Right hindlimb (tissue), 1 donor: ENCODE results near the gene RNF175.

Source experiments
- DNase-seq: peaks from one replicate; pipeline ENCODE4 v3.0.0-alpha.2; 2018

Gene RNF175

GRCh38 chr4:153784166-153784699 lies 24.4 kb upstream of the RNF175 start:
- DNase-seq: no peak

DNA sequence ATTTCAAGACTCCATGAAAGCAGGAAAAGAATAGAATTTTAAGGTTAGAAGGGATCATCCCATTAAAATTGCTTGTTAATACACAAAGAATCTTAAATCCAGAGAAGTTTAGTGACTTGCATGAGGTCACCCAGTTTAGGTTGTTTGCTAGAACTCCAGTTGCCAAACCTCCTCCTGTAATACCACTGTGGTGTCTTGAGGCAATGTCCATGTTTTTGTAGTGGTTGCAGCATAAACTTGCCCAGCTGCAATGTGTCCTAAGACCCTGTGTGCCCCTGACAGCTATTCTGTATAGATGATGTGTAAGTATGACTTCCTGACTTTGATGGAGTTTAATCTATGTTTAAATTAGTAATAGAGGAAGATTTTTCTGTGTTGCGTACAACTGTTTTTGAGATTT lies 22.8 kb upstream of the RNF175 start:
- no peak for DNase-seq

- DNase-seq: no peak
Observed at GRCh38 chr4:153781717-153782416, 22.0 kb upstream of the RNF175 start.

DNA sequence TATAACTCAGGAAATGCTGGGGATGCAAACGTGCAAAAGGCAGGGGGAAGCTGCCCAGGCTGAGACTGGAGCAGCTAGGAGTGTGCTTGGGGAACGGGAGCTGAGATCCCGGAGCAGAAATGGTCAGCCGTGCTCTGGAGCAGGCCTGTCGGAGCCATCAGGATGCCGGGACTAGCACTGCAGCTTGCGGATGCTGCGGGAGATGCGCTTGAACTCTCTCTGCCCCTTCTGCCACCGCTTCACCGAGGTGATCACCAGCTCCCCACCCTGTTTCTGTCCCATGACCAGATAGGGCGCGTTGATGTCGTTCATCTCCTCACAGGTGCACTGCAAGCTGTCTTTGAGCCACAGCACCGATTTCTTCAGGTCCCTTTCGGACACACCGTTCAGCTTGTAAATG lies 21.5 kb upstream of the RNF175 start:
- no peak for DNase-seq

DNA sequence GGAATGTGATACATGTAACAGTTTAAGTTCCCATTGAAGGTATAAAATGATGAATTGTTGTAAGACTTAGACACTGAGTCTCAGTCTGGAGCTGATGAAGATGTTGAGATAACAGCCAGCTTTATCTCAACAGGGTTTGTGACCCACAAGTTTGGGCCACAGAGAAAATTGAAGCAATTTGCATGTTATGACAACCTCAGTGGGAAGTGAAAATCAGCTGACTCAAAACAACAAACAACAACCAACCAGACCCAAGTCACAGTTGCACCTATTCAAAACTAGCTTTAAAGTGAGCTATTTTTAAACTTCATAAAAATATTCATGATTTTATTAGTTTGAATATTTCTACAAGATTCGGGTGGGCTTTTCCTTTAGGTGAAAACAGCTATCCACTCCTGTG lies 21.1 kb upstream of the RNF175 start:
- DNase-seq: no peak

DNA sequence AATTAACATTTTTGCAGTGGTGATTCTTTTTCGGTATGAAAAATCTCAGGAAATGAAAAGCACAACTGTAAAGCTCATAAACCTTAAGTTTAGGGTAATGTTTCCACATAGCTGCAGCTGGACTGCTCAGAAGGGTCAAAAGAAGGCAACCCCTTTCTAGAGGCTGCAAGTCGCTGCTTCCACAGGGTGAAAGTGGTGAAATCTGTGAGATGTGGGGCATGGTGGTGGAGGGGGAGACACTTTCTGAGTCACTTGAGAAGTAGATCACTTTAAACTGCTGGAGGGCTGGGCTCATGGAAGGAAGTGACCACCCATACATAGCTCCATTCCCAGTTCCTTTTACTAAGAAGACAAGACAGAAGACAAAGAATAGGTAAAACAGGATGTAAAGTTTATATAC lies 20.4 kb upstream of the RNF175 start:
- DNase-seq: no peak

- no peak for DNase-seq
Observed at GRCh38 chr4:153778383-153778782, 18.6 kb upstream of the RNF175 start.

DNA sequence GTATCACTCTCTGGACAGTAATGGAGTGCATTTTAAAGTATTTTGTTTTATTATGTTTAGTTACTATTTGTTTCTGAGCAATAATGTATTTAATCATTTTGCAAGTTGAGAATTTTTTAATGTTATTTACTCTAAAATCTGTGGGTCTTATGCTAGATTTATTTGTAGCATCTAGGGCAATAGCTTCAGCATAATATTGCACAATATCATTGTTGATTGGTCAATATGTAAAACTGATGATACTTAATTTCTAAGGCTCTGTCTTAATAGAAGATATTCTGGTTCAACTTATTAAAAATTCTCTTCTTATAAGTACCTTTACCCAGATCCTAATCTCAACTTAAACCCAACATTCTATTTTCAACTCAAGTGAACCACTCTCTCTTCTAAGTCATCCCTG lies 17.6 kb upstream of the RNF175 start:
- DNase-seq: no peak

GRCh38 chr4:153776601-153777000 lies 16.8 kb upstream of the RNF175 start:
- DNase-seq: no peak

GRCh38 chr4:153773236-153773690 lies 13.4 kb upstream of the RNF175 start:
- no peak for DNase-seq

- no peak for DNase-seq
Observed at GRCh38 chr4:153771046-153771445, 11.2 kb upstream of the RNF175 start.

DNA sequence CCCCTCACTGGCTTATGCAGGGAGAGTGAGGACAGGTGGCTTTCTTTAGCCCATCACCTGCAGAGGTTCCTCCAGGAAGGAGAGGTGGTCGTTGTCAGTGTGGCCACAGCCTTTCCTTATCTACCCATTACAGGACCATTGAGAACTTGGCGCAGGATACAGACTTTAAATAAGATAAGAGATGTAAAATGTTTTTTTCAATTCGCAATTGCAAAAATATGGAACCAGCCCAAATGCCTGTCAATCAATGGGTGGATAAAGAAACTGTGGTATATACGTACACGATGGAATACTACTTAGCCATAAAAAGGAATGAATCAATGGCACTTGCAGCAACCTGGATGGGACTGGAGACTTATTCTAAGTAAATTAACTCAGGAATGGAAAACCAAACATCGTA lies 6.9 kb upstream of the RNF175 start:
- DNase-seq: no peak

DNA sequence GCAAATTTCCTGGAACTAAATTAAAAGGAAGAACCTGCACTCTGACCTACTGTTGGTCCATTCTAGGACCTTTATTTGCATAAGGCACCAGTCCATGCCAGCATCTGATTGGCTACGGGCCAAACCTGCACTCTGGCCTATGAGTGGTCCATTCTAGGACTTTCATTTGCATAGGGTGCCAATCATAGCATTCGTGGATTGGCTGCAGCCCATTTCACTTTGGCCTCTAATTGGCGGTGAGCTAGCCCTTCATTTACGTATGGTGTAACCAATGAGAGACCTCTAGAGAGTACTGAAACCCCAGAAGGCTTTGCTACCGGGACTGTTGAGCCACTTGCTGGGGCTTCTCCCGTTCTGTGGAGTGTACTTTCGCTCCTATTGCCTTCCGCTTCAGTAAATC lies 6.1 kb upstream of the RNF175 start:
- no peak for DNase-seq

DNA sequence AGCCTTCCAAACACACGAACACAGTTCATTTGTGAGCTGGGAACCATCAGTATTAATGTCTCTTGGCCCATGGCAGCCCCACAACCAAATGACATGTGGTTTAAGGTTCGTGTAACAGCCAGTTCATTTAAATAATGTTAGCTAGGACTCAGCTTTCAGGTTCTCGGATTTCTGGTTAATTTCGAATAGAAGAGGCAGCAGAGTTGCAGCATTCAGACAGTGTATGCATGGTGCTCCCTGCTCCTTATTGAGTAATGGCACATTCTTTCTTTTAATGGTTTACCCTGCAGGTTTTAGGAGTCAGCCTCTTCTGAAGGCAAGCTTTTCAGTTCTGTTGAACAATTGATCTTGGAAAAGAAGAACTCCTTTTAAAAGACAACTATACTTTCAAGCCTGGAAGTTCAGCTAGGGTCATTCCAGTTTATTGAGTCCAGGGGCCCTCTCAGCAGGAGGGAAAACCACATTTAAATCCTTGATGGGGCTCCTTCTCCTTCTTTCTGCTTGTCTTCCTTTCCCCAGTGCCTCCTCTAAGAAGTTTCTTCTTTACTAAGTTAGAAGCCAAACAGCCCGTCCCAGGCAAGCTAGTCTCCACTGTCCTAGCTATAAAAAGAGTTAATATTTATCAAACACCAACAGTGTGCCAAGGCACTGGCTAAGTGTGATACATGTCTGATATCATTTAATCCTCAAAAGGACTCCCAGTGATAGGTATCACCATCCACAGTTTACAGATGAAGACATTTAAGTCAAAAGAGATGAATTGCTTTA lies 5.0 kb upstream of the RNF175 start:
- DNase-seq: no peak

DNA sequence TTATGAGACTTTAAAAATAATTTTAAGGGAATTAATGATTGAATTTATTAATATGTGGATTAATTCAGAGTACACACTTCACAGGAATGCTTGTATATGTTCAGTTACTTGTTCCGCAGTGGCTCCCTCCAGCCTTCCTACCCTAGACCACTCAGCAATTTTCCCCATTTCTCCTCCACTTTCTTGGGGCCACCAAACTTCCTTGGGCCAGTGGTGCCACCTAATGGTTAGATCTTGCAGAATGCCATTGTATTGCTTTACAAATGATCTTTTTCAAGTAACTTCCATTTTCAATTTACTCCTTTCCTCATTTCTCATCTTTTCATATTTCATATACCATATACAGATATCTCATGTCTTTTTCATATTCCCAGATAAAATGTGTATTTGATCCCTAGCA lies 3.6 kb upstream of the RNF175 start:
- DNase-seq: no peak

DNA sequence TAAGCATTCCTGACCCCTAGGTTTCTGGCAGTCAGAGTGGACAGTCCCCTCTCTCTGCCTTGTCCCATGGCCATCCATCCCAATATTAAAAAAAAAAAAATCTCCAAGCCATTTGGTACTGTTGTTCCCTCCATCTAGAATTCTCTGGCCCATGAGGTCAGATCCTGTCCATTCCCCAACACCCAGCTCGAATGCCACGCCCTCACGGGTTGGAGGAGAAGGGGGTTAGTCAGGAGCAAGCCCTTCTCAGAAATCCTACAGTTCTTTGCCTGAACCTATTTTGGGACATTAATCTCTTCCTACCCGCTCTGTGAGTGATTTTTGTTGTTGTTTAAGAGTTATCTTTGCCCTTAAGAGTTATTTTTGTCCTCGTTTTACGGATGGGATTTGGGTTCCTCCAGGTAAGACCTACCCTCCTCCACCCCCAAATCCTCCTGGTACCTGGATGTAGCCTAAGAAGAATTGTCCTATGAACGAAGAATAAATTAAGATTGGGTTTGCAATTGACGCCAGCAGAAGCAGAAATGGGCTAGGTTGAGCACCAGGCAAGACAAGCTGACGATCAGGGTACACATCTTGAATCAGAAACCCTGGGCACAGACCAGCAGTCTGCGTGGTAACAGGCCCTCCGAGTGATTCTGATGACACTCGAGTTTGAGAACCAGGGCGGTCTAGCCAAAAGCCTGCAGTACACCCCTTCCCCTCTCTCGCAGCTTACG lies 977 bp downstream of the RNF175 start:
- no peak for DNase-seq

GRCh38 chr4:153758136-153758535 lies 1.7 kb downstream of the RNF175 start:
- no peak for DNase-seq

- DNase-seq: no peak
Observed at GRCh38 chr4:153757407-153757806, 2.4 kb downstream of the RNF175 start.

DNA sequence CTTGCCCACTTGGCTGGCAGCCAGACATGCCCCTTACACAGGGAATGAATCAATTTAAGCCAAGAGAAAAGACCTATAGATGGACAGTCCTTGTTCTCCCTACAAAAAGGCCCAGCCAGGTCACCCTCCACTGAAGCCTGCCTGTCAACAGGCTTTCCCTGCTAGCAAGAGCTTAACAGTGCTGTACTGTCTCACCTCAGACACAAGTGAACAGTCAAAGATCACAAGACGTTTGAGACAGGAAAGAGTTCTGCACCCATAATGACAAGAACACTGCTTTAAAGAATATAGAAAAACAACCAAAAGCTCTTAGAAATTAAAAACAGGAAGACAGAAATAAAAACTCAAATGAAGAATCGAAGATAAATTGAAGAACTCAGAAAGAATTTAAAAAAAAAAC lies 4.6 kb downstream of the RNF175 start:
- DNase-seq: no peak

GRCh38 chr4:153750197-153750817 lies 9.5 kb downstream of the RNF175 start:
- DNase-seq: peak; percentile 78

DNA sequence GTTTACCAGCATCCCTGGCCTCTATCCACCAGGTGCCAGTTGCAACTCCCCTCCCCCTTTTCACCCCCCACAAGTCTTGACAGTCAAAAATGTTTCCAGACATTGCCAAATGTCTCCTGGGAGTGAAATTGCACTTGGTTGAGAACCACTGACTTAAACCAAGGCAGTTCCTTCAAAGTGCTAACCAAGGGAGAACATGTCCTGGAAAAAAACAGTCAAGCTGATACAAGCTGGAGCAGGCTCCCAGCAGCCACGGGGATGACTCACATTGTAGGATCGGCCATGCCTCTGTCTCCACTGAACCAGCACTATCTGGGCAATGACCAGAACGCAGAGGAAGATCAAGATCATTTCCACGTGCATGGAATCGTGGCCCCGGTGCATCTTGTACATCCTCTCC lies 11.4 kb downstream of the RNF175 start:
- DNase-seq: no peak

GRCh38 chr4:153747406-153747955 lies 12.3 kb downstream of the RNF175 start:
- DNase-seq: no peak

GRCh38 chr4:153745651-153746050 lies 14.2 kb downstream of the RNF175 start:
- no peak for DNase-seq
